Lower leg skin (tissue), 3 donors: ENCODE results near the gene PRPSAP2.

Experiments
- CTCF ChIP-seq, 3 donors: fragments of 450-650 bp; IDR thresholded peaks; one replicate each; pipeline ENCODE4 v1.5.1; 2016; ENCODE audit warnings: antibody characterized with exemption in 3 of 3, mild to moderate bottlenecking in 3 of 3, moderate library complexity in 2 of 3
- POLR2A ChIP-seq, 2 donors: fragments of 450-650 bp; IDR thresholded peaks; one replicate each; pipeline ENCODE4 v1.6.1; 2016 to 2017; ENCODE audit warnings: antibody characterized with exemption in 2 of 2, mild to moderate bottlenecking in 1 of 2, moderate library complexity in 1 of 2

GRCh38 chr17:18965530-18966236 lies 107.8 kb downstream of the PRPSAP2 start:
- TF ChIP-seq CTCF (IDR thresholded peaks at IDR 0.05), result no peak
- TF ChIP-seq POLR2A (IDR thresholded peaks at IDR 0.05), result no peak
